Iris pigment epithelial cell (primary cell): ENCODE measurements around the gene GLI1.
"Not testable (repeated sequence)": the region's sequence is repeated elsewhere in the genome, so short reads cannot be mapped to it uniquely, and the experiment has no call there.

ENCODE experiments used
- DNase-seq: peaks from one replicate; pipeline ENCODE4 v3.0.0-alpha.2; 2011; ENCODE audit warnings: low read depth

The GLI1 gene

GRCh38 chr12:57498132-57498502, 38.5 kb downstream of the GLI1 start:
- no peak for DNase-seq

- DNase-seq = no peak
Observed at GRCh38 chr12:57498571-57498970, 39.0 kb downstream of the GLI1 start.

- DNase-seq = no peak
Observed at GRCh38 chr12:57500213-57500612, 40.6 kb downstream of the GLI1 start.

- not testable (repeated sequence) for DNase-seq
Observed at GRCh38 chr12:57502311-57502969, 42.9 kb downstream of the GLI1 start.

GRCh38 chr12:57506541-57506940, 47.0 kb downstream of the GLI1 start:
- DNase-seq = not testable (repeated sequence)

GRCh38 chr12:57507796-57508195, 48.2 kb downstream of the GLI1 start:
- not testable (repeated sequence) for DNase-seq

- no peak for DNase-seq
Observed at GRCh38 chr12:57511161-57511560, 51.6 kb downstream of the GLI1 start.

GRCh38 chr12:57511588-57512325, 52.2 kb downstream of the GLI1 start:
- DNase-seq = no peak

GRCh38 chr12:57512665-57513064, 53.1 kb downstream of the GLI1 start:
- DNase-seq = no peak

- no peak for DNase-seq
Observed at GRCh38 chr12:57513266-57513665, 53.7 kb downstream of the GLI1 start.

GRCh38 chr12:57513677-57514076, 54.1 kb downstream of the GLI1 start:
- DNase-seq = not testable (repeated sequence)

GRCh38 chr12:57514246-57514645, 54.7 kb downstream of the GLI1 start:
- DNase-seq = not testable (repeated sequence)

- no peak for DNase-seq
Observed at GRCh38 chr12:57514720-57515407, 55.3 kb downstream of the GLI1 start.

- no peak for DNase-seq
Observed at GRCh38 chr12:57515408-57515933, 55.9 kb downstream of the GLI1 start.

GRCh38 chr12:57515934-57516541, 56.5 kb downstream of the GLI1 start:
- DNase-seq = no peak

GRCh38 chr12:57516617-57517153, 57.1 kb downstream of the GLI1 start:
- no peak for DNase-seq

GRCh38 chr12:57517187-57517586, 57.6 kb downstream of the GLI1 start:
- peak; percentile 21 for DNase-seq

GRCh38 chr12:57517718-57518117, 58.1 kb downstream of the GLI1 start:
- not testable (repeated sequence) for DNase-seq

- no peak for DNase-seq
Observed at GRCh38 chr12:57518176-57518919, 58.8 kb downstream of the GLI1 start.

- peak; percentile 57 for DNase-seq
Observed at GRCh38 chr12:57518920-57519795, 59.6 kb downstream of the GLI1 start.

GRCh38 chr12:57519796-57520052, 60.1 kb downstream of the GLI1 start:
- DNase-seq = no peak
